HG03097 (cell line): ENCODE data around the gene UBA3.
A peak's percentile ranks its signal among the peaks of the same experiment; 100 is the strongest.

Experiments used
- ATAC-seq: cut with Tn5 transposase; IDR thresholded peaks from one replicate; pipeline ENCODE4 v1.9.1; 2021; ENCODE audit not compliant: unreplicated experiment, low FRiP score

Gene UBA3

GRCh38 chr3:69079269-69080159 lies 651 bp downstream of the UBA3 start:
- no peak for ATAC-seq

GRCh38 chr3:69072928-69073327 lies 7.2 kb downstream of the UBA3 start:
- no peak for ATAC-seq

- no peak for ATAC-seq
These were observed 14.0 kb downstream of the UBA3 start for GRCh38 chr3:69066121-69066520.

- no peak for ATAC-seq
These were observed 14.7 kb downstream of the UBA3 start for GRCh38 chr3:69065318-69065964.

- no peak for ATAC-seq
These were observed 16.5 kb downstream of the UBA3 start for GRCh38 chr3:69063636-69064035.

- no peak for ATAC-seq
These were observed 20.5 kb downstream of the UBA3 start for GRCh38 chr3:69059688-69060087.

- ATAC-seq, result no peak
These were observed 21.3 kb downstream of the UBA3 start for GRCh38 chr3:69058947-69059224.

GRCh38 chr3:69058180-69058946 lies 21.8 kb downstream of the UBA3 start:
- peak; percentile 92 for ATAC-seq

- ATAC-seq, result no peak
These were observed 27.7 kb downstream of the UBA3 start for GRCh38 chr3:69052472-69052898.

- ATAC-seq, result peak; percentile 94
These were observed 28.3 kb downstream of the UBA3 start, which contains the start of gene TMF1 for GRCh38 chr3:69051756-69052471. Gene TMF1, minus strand, starts transcription at chr3:69052333. Its CDS starts 247 bp downstream, at chr3:69052086.

- no peak for ATAC-seq
These were observed 31.2 kb downstream of the UBA3 start for GRCh38 chr3:69048990-69049389.

- ATAC-seq, result no peak
These were observed 35.6 kb downstream of the UBA3 start for GRCh38 chr3:69044608-69045007.

GRCh38 chr3:69033470-69033869 lies 46.7 kb downstream of the UBA3 start:
- ATAC-seq, result no peak

GRCh38 chr3:69032737-69033136 lies 47.4 kb downstream of the UBA3 start:
- no peak for ATAC-seq

GRCh38 chr3:69032142-69032541 lies 48.0 kb downstream of the UBA3 start:
- no peak for ATAC-seq

GRCh38 chr3:69031635-69032034 lies 48.5 kb downstream of the UBA3 start:
- ATAC-seq, result no peak

GRCh38 chr3:69020857-69021256 lies 59.3 kb downstream of the UBA3 start:
- no peak for ATAC-seq

- no peak for ATAC-seq
These were observed 59.7 kb downstream of the UBA3 start for GRCh38 chr3:69020424-69020823.

- ATAC-seq, result no peak
These were observed 63.3 kb downstream of the UBA3 start for GRCh38 chr3:69016901-69017300.

- no peak for ATAC-seq
These were observed 64.1 kb downstream of the UBA3 start for GRCh38 chr3:69016102-69016501.
